Measurements from ENCODE around the gene SEMA3A. TPM values are rescaled to one million over a fixed set of nuclear protein-coding genes. Genes with fewer than 3 reads are reported as not detected.

Gene SEMA3A
- total and polyA plus RNA-seq, 8 donors = 6.1 to 32.5 (median 23.8) TPM

- H3K36me3 ChIP-seq = no peaks in the 10 kb centered on the region
- DNase-seq (no peak), ATAC-seq (no peak)
- H3K9me3 ChIP-seq = no peaks in the 10 kb centered on the region
- TF ChIP-seq, protein P1, sequence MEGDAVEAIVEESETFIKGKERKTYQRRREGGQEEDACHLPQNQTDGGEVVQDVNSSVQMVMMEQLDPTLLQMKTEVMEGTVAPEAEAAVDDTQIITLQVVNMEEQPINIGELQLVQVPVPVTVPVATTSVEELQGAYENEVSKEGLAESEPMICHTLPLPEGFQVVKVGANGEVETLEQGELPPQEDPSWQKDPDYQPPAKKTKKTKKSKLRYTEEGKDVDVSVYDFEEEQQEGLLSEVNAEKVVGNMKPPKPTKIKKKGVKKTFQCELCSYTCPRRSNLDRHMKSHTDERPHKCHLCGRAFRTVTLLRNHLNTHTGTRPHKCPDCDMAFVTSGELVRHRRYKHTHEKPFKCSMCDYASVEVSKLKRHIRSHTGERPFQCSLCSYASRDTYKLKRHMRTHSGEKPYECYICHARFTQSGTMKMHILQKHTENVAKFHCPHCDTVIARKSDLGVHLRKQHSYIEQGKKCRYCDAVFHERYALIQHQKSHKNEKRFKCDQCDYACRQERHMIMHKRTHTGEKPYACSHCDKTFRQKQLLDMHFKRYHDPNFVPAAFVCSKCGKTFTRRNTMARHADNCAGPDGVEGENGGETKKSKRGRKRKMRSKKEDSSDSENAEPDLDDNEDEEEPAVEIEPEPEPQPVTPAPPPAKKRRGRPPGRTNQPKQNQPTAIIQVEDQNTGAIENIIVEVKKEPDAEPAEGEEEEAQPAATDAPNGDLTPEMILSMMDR (IDR thresholded peaks at IDR 0.05) = no peak
- no peak overlapping the region for H3K4me3 ChIP-seq
- no peaks in the 10 kb centered on the region for H3K4me1 ChIP-seq
- intact Hi-C loops (cut with DNase I) = no loop called here
- no peak overlapping the region for H3K27ac ChIP-seq
- no peaks in the 10 kb centered on the region for H3K27me3 ChIP-seq
Measured at GRCh38 chr7:84210301-84210700, 15.7 kb upstream of the SEMA3A start.

DNA sequence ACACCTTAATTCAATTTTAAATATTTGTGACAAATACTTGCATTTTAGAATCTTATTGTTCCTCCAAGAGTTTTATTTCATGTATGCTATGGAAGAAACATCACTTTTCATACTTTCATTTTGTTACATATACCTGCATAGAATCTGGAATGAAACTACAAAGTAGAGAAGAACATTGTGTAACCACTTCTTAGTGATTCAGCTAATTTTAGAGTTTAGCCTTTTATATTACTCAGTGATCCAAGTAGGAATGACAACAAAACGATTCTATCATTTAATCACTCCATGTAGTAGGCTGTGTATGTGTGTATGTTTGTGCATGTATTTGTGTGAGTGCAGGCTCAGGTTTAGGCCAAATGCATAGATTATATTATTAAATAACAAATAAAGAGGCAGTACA is 14.4 kb upstream of the SEMA3A start:
- ATAC-seq = peak; percentile 35
- H3K4me1 ChIP-seq = no peaks in the 10 kb centered on the region
- TF ChIP-seq, protein P1 (IDR thresholded peaks at IDR 0.05) = no peak

DNA sequence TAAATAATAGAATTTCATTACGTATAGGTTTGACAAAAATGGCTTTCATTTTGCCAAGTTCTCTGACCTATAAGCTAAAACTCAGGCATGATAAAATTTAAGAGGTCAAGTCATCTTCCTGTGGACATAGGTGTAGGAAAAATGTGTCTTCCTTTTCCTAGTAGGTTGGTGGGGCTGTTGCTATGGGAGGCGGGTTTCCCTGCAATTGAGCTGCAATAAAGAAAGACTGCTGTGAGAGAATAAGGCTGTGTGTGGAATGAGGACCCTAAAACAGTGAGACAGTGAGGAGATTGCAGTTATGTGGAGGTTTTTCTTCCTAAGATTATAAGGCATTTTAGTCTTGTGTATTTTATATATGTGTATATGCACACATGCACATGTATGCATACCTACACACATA is 13.0 kb upstream of the SEMA3A start:
- Histone ChIP-seq H3K27me3 (no peaks in the 10 kb centered on the region), H3K9me3 (no peaks in the 10 kb centered on the region), H3K36me3 (no peaks in the 10 kb centered on the region), H3K4me1 (no peaks in the 10 kb centered on the region), H3K27ac (no peak overlapping the region), H3K4me3 (no peak overlapping the region)
- DNase-seq (no peak), ATAC-seq (no peak)
- intact Hi-C loops (cut with DNase I) = no loop called here
- TF ChIP-seq, protein P1 (IDR thresholded peaks at IDR 0.05) = no peak

More for the DNA sequence above, 14.4 kb upstream of the SEMA3A start:
- Histone ChIP-seq H3K9me3 (no peaks in the 10 kb centered on the region), H3K27ac (no peak overlapping the region), H3K4me3 (no peak overlapping the region), H3K27me3 (no peaks in the 10 kb centered on the region), H3K36me3 (no peaks in the 10 kb centered on the region)
- DNase-seq = no peak
- intact Hi-C loops (cut with DNase I) = no loop called here

DNA sequence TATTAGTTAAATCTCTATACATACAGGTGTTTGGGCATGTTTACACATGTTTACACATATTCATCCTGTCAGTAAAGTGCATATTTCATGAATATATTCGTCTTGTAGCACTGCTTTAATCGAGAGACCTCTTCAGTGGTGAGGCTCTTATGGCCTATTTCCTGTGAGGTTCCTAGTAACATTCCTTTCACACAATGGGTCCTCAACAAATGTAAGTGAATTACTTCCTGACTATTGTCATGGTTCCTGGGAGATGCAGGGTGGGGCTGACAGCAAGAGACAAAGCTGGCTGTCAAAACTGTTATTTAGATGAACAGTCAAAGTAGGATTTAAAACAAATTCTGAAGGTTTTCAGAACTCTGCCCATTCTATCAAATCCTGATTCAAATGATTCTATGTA is 12.4 kb upstream of the SEMA3A start:
- intact Hi-C loops (cut with DNase I) = no loop called here
- ATAC-seq = no peak
- H3K36me3 ChIP-seq = no peaks in the 10 kb centered on the region

GRCh38 chr7:84204655-84205054 is 10.1 kb upstream of the SEMA3A start:
- peak; percentile 14 for ATAC-seq
- Histone ChIP-seq H3K27ac (no peak overlapping the region), H3K4me1 (no peaks in the 10 kb centered on the region), H3K27me3 (no peaks in the 10 kb centered on the region), H3K36me3 (no peaks in the 10 kb centered on the region), H3K4me3 (no peak overlapping the region), H3K9me3 (no peaks in the 10 kb centered on the region)
- intact Hi-C loops (cut with DNase I) = no loop called here
- TF ChIP-seq, protein P1 (IDR thresholded peaks at IDR 0.05) = no peak
- DNase-seq = no peak

More for the DNA sequence above, 12.4 kb upstream of the SEMA3A start:
- H3K27ac ChIP-seq = no peak overlapping the region
- DNase-seq = no peak
- no peak overlapping the region for H3K4me3 ChIP-seq
- H3K27me3 ChIP-seq = no peaks in the 10 kb centered on the region
- H3K4me1 ChIP-seq = no peaks in the 10 kb centered on the region
- TF ChIP-seq, protein P1 (IDR thresholded peaks at IDR 0.05) = no peak
- no peaks in the 10 kb centered on the region for H3K9me3 ChIP-seq
